ENCODE results near the gene XPNPEP3. TPM values are rescaled to one million over a fixed set of nuclear protein-coding genes. Genes with fewer than 3 reads are reported as not detected.

XPNPEP3 gene
- total RNA-seq, 1 donor = 19.0 TPM

- no peak overlapping the region for H3K4me3 ChIP-seq (ENCODE audit: low read depth, low read length)
- no peak for DNase-seq (ENCODE audit: low read depth)
- TF ChIP-seq, protein P1, sequence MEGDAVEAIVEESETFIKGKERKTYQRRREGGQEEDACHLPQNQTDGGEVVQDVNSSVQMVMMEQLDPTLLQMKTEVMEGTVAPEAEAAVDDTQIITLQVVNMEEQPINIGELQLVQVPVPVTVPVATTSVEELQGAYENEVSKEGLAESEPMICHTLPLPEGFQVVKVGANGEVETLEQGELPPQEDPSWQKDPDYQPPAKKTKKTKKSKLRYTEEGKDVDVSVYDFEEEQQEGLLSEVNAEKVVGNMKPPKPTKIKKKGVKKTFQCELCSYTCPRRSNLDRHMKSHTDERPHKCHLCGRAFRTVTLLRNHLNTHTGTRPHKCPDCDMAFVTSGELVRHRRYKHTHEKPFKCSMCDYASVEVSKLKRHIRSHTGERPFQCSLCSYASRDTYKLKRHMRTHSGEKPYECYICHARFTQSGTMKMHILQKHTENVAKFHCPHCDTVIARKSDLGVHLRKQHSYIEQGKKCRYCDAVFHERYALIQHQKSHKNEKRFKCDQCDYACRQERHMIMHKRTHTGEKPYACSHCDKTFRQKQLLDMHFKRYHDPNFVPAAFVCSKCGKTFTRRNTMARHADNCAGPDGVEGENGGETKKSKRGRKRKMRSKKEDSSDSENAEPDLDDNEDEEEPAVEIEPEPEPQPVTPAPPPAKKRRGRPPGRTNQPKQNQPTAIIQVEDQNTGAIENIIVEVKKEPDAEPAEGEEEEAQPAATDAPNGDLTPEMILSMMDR (IDR thresholded peaks at IDR 0.05; ENCODE audit: insufficient read depth, low read depth, low read length) = no peak
Measured at GRCh38 chr22:40877488-40877887, 20.5 kb downstream of the XPNPEP3 start.

DNA sequence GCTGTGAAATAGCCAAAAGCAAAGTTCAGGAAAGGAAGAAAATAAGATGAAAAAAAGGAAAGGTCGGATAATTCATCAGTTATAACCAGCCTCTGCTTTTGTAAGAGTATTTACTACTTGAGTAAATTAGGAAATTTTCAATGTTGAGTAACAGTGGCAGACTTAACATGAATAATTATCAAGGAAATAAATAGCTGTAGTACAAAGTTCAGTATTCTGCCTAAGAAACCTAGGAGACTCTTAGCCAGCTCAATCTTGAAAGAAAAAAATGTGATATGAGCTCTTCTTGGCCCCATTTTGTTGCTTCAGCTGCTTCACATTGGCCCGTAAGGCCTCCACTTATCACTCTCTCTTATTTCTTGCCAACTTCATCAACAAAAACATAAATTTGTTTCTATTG, 22.0 kb downstream of the XPNPEP3 start:
- TF ChIP-seq, protein P1 (IDR thresholded peaks at IDR 0.05; ENCODE audit: insufficient read depth, low read depth, low read length) = no peak
- no peak for DNase-seq (ENCODE audit: low read depth)
- no peak overlapping the region for H3K4me3 ChIP-seq (ENCODE audit: low read depth, low read length)

DNA sequence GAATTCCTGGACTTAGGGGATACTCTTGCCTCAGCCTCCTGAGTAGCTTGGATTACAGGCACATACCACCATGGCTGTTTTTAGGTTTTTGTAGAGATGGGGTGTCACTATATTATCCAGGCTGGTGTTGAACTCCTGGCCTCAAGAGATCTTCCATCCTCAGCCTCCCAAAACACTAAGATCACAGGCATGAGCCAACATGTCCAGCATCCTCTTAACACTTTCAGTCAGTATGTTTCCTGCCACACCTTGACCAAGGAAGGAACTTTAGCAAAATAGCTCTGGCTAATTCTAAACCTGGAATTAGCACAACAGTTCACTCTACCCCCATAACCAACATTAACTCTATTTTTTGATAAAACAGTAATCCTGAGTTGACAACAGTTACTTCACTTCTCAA, 32.2 kb downstream of the XPNPEP3 start:
- DNase-seq (ENCODE audit: low read depth) = no peak
- TF ChIP-seq, protein P1 (IDR thresholded peaks at IDR 0.05; ENCODE audit: insufficient read depth, low read depth, low read length) = no peak
- no peak overlapping the region for H3K4me3 ChIP-seq (ENCODE audit: low read depth, low read length)

GRCh38 chr22:40890881-40891280, 33.9 kb downstream of the XPNPEP3 start:
- DNase-seq (ENCODE audit: low read depth) = peak; percentile 70
- H3K4me3 ChIP-seq (ENCODE audit: low read depth, low read length) = no peak overlapping the region
- TF ChIP-seq, protein P1 (IDR thresholded peaks at IDR 0.05; ENCODE audit: insufficient read depth, low read depth, low read length) = no peak

DNA sequence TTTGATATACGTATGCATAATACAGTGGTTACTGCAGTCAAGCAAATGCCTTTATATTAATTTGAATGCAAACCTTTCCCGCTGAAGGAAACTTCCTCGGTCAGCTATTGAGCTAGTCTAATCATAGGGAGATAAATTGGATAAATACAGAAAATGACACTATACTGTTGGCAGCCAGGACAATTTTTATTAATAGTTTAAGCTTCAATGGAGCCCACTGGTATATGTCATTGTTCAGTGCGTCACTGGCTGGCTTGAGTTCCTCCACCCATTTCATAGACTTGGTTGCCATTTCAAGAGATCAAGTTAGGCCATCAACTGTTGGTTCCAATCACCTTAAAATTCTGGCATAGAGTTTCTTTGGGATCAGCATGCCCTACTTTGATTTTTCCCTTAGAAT, 37.5 kb downstream of the XPNPEP3 start:
- H3K4me3 ChIP-seq (ENCODE audit: low read depth, low read length) = no peak overlapping the region
- DNase-seq (ENCODE audit: low read depth) = no peak
- TF ChIP-seq, protein P1 (IDR thresholded peaks at IDR 0.05; ENCODE audit: insufficient read depth, low read depth, low read length) = no peak

GRCh38 chr22:40898850-40899357, 42.0 kb downstream of the XPNPEP3 start:
- TF ChIP-seq, protein P1 (IDR thresholded peaks at IDR 0.05; ENCODE audit: insufficient read depth, low read depth, low read length) = peak; percentile 63
- no peak overlapping the region for H3K4me3 ChIP-seq (ENCODE audit: low read depth, low read length)
- DNase-seq (ENCODE audit: low read depth) = peak; percentile 76

DNA sequence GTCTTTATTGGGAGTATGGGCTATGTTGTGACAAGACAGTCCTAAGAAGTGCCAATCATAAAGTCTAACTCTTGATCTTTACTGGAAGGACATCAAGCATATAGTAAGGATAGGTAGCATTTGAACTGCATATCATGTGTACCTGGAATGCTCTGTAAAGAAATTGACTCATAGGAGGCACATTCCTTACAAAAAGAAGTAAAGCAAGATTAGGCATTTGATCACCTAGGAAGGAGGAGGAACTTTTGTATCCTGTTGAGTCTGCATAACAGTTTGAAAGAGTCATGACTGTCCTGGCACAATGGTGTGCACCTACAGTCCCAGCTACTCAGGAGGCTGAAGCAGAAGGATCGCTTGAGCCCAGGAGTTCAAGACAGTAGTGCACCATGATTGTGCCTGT, 47.2 kb downstream of the XPNPEP3 start:
- no peak overlapping the region for H3K4me3 ChIP-seq (ENCODE audit: low read depth, low read length)
- TF ChIP-seq, protein P1 (IDR thresholded peaks at IDR 0.05; ENCODE audit: insufficient read depth, low read depth, low read length) = no peak
- no peak for DNase-seq (ENCODE audit: low read depth)
